Adipocyte (in vitro differentiated cells): ENCODE data around the gene SVBP.
A peak's percentile ranks its signal among the peaks of the same experiment; 100 is the strongest.

Experiments used
- DNase-seq: peaks from one replicate; pipeline ENCODE4 v3.0.0-alpha.2; 2015; ENCODE audit warnings: low read depth
- H3K27me3 ChIP-seq: replicated peaks from 2 replicates; pipeline ENCODE4 v1.7.0; 2013; ENCODE audit warnings: mild to moderate bottlenecking, low read length, moderate library complexity; ENCODE audit not compliant: control insufficient read depth, insufficient read depth
- H3K36me3 ChIP-seq: 2 replicates; pipeline ENCODE4 v1.7.0; 2013; ENCODE audit warnings: low read length, mild to moderate bottlenecking, moderate library complexity; ENCODE audit not compliant: control insufficient read depth, insufficient read depth, severe bottlenecking
- H3K4me1 ChIP-seq: 2 replicates; pipeline ENCODE4 v1.7.0; 2013; ENCODE audit warnings: mild to moderate bottlenecking, low read length, moderate library complexity; ENCODE audit not compliant: control insufficient read depth, insufficient read depth
- H3K4me3 ChIP-seq: 2 replicates; pipeline ENCODE4 v1.7.0; 2013; ENCODE audit warnings: mild to moderate bottlenecking, low read length, moderate library complexity
- H3K9ac ChIP-seq: 2 replicates; pipeline ENCODE4 v1.7.0; 2013; ENCODE audit warnings: mild to moderate bottlenecking, low read length, moderate library complexity
- H3K9me3 ChIP-seq: 2 replicates; pipeline ENCODE4 v1.7.0; 2013; ENCODE audit warnings: mild to moderate bottlenecking, low read length, moderate library complexity; ENCODE audit not compliant: control insufficient read depth

SVBP gene

DNA sequence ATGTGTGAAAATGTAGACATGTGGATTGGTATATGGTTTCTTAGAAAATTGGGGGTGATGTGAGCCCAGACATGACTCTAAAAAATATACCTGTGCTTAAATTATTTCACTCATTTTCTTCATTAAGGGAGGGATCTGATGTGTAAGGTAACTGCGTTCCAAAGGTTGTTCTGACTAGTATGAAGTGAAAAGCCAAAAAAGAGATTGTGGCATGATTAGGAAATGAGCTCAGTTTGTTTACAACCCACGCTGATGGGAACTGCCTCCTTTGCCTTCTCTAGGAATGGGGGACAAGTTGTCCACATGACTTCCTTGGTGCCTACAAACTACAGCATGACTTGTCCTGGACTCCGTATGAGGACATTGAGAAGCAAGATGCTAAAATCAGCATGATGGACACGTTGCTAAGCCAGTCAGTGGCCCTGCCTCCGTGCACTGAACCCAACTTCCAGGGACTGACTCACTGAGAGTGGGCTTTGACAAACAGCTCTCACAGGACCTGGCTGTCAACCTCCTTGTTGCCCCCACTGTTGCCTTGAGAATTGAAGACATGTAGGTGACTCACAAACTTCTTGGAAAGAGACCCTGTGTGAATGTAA is 42.2 kb downstream of the SVBP start:
- Histone ChIP-seq H3K9ac (no peak overlapping the region), H3K27me3 (no peaks in the 10 kb centered on the region), H3K36me3 (peaks cover 57% of the 10 kb centered on the region), H3K4me1 (no peaks in the 10 kb centered on the region), H3K4me3 (no peak overlapping the region), H3K9me3 (no peaks in the 10 kb centered on the region)
- DNase-seq, result no peak

DNA sequence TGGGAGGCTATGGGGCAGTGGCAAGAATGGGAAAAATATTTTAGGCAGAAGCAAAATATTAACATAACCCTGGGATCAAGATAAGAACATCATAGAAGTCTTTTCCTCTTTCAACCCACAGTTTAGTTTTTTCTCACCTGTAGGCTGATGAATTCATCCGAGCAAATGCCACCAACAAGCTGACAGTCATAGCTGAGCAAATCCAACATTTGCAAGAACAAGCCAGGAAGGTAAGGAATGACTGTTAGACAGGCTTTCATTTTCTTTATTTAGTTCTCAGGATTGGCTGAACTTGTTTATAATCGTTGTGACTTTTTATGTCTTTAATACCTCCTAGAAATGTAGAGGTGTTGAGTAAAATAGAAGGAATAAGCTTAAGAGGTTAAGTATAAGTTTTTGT is 43.8 kb downstream of the SVBP start:
- DNase-seq, result no peak
- Histone ChIP-seq H3K9me3 (no peaks in the 10 kb centered on the region), H3K4me3 (no peak overlapping the region), H3K9ac (no peak overlapping the region), H3K4me1 (peaks cover under 1% of the 10 kb centered on the region), H3K36me3 (peaks cover 50% of the 10 kb centered on the region), H3K27me3 (no peaks in the 10 kb centered on the region)

DNA sequence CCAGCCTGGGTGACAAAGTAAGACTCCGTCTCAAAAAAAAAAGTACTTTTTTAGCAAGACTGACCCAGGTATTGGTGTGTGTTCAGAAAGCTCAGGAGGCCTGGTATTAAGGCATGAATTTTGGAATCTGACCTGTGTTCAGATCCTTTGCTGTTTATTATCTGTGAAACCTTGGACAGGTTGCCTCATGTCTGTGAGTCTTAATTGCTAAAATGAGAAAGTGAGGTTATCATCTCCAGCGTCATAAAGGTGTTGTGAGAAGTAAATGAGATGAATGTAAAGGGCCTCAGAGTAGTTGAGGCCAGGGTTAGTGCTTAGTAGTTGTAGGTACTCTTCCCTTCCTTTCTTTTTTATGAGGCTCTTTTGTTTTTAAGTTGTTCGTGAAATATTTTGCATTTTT is 47.4 kb downstream of the SVBP start:
- H3K27me3 ChIP-seq, result no peaks in the 10 kb centered on the region
- no peak overlapping the region for H3K4me3 ChIP-seq
- H3K4me1 ChIP-seq, result peaks cover 11% of the 10 kb centered on the region
- no peak for DNase-seq
- no peak overlapping the region for H3K9ac ChIP-seq
- peaks cover 17% of the 10 kb centered on the region for H3K36me3 ChIP-seq
- H3K9me3 ChIP-seq, result no peaks in the 10 kb centered on the region

DNA sequence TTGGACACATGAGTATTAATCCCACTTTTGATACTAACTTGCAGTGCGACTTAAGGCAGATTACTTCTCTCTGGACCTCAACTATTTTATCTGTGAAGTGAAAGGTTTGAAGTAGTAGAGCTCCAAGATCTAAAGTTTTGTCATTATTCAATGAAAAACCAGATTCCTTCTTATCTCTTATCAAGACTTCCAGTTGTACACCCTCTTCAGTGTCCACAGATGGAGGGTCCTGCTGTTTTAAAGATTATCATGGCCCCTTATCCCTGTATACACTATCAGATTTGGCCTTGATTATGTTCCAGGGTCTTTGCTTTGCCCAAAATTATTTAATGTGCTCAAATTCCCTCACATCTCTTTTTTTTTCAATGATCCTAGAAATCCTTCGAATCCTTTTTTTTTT is 49.0 kb downstream of the SVBP start:
- H3K36me3 ChIP-seq, result peaks cover under 1% of the 10 kb centered on the region
- H3K4me3 ChIP-seq, result peak overlapping the region; percentile 88
- peak overlapping the region; percentile 96 for H3K9ac ChIP-seq
- no peaks in the 10 kb centered on the region for H3K27me3 ChIP-seq
- H3K4me1 ChIP-seq, result peaks cover 16% of the 10 kb centered on the region
- H3K9me3 ChIP-seq, result no peaks in the 10 kb centered on the region
- no peak for DNase-seq

DNA sequence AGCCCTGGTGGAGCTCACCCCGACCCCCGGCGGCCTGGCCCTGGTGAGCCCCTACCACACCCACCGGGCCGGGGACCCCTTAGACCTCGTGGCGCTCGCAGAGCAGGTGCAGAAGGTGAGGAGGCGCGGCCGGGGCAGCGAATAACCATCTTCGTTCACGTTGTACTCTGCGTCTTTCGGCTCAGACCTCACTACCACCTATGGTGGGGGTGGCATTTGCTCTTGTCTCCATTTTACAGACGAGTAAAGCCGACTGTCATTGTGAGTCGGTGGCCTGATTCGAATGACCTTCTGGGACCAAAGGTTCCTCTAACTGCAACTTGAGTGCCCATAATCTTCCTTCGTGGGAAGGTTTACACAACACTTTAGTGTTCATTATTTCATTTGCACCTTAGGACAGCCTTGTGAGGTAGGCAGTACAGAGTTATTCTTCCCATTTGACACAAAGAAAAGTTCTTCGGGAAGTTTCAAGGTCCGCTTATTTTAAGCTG is 49.6 kb downstream of the SVBP start:
- H3K9ac ChIP-seq, result peak overlapping the region; percentile 96
- H3K36me3 ChIP-seq, result no peaks in the 10 kb centered on the region
- H3K4me1 ChIP-seq, result peaks cover 16% of the 10 kb centered on the region
- H3K4me3 ChIP-seq, result peak overlapping the region; percentile 88
- no peak for DNase-seq
- no peaks in the 10 kb centered on the region for H3K27me3 ChIP-seq
- H3K9me3 ChIP-seq, result no peaks in the 10 kb centered on the region

DNA sequence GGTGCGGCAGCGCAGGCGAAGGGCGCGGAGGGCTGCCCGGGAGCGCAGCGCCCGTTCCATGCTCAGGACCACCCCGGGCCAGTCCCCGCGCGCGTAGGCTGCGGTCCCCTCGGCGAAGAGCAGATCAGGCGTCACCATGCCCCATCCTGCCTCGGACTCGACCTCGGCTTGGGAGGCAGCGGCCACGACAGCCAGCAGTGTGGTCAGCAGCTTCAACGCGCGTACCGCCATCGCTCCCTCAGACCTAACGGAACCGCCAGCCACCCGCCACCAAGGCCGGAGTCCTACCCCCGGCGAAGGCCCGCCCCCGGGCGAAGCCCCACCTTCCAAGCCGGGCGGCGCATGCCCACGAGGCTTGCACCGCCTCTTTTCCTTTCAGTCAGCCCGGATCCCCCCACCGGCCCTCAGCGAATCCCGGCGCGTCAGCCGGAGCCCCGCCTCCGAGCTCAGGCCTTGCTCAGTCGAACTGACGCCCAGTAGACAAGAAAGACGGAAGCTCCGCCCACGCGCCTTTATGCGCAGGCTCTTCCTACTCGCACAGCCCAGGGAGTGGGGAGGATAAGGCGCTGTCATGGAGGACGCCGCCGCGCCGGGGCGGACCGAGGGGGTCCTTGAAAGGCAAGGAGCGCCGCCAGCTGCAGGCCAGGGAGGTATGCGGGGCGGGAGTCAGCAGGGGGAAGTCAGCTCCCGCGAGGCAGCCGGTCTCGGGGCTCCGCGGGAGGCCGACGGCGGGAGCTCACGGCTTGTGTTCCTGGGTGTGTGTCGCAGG is 50.3 kb downstream of the SVBP start, which contains the start of the genes C1orf50 and P3H1:
Gene C1orf50 (plus strand): TSS at position 509 of the 769 bp plus-strand sequence. CDS start 63 bp downstream, at position 572.
Gene P3H1 (minus strand): TSS at position 288 of the 769 bp plus-strand sequence. CDS start 57 bp downstream, at position 231.
- H3K27me3 ChIP-seq, result no peaks in the 10 kb centered on the region
- peak within 1 kb of the TSS; percentile 88 for H3K4me3 ChIP-seq
- DNase-seq, result peak; percentile 100
- peaks cover 16% of the 10 kb centered on the region for H3K4me1 ChIP-seq
- H3K36me3 ChIP-seq, result peaks cover 5% of the 10 kb centered on the region
- no peaks in the 10 kb centered on the region for H3K9me3 ChIP-seq
- H3K9ac ChIP-seq, result peak within 1 kb of the TSS; percentile 96

DNA sequence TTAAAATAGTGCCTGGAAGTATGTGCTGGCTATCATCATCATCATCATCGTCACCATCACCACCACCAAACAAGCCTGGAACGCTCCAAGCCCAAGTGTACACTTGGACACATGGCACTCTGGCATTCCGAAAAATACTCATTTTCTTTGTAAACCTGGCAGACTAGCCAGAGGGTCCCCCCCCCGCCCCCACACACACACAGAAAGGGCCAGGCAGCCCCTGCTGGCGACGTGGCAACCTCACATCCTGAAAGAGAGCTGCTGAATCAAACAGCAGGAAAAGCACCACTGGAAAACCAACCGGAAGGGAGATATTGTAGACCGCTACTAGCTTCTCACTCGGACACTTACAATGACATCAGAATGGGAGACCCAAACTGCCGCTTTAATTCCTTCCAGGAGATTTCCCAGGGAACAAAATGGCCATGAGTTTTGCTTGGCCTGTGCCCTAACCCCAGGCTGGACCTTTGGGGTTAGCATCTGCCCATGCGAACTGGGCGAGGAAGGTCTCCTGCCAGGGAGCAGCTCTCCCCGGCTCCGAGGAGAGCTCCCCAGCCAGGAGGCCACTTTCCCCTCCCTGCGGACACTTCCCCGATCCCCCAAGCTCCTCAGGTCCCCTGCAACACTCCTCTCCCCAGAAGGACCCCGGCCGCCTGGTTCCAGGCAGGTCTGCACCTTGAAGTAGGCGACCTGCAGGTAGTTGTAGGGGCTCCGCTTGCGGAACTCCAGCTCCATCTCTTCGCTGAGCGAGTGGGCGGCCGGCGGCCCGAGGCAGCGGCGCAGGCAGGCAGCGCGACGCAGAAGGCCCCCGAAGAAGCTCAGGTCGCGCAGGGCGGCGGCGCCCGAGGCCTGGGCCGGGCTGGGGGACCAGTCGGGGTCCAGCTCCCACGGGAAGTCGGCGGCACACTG is 51.1 kb downstream of the SVBP start:
- Histone ChIP-seq H3K27me3 (no peaks in the 10 kb centered on the region), H3K9me3 (no peaks in the 10 kb centered on the region), H3K4me3 (peak overlapping the region; percentile 88), H3K4me1 (peaks cover 16% of the 10 kb centered on the region), H3K36me3 (peaks cover 13% of the 10 kb centered on the region), H3K9ac (peak overlapping the region; percentile 96)
- DNase-seq, result peak; percentile 89

DNA sequence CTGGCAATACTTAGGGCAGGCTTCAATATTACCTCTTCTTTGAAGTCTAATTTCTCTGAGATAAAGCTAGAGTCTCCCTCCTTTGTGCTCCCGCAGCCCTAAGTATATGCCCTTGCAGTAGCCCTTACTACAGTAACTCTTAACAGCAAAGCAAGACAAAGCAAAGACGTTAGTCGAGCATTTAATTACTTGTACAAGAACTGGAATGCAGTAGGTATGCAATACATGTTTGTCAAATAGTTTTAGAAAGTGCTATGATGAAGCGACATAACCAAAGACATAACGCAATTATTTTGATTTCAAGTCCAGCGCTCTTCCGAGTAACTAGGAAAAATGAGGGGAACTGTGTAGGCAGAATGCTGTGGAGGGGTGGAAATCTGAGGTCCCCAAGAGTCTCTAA is 51.9 kb downstream of the SVBP start:
- H3K9me3 ChIP-seq, result no peaks in the 10 kb centered on the region
- peak; percentile 51 for DNase-seq
- peaks cover 14% of the 10 kb centered on the region for H3K36me3 ChIP-seq
- H3K4me1 ChIP-seq, result peaks cover 16% of the 10 kb centered on the region
- H3K4me3 ChIP-seq, result peak overlapping the region; percentile 88
- H3K27me3 ChIP-seq, result no peaks in the 10 kb centered on the region
- H3K9ac ChIP-seq, result peak overlapping the region; percentile 96

DNA sequence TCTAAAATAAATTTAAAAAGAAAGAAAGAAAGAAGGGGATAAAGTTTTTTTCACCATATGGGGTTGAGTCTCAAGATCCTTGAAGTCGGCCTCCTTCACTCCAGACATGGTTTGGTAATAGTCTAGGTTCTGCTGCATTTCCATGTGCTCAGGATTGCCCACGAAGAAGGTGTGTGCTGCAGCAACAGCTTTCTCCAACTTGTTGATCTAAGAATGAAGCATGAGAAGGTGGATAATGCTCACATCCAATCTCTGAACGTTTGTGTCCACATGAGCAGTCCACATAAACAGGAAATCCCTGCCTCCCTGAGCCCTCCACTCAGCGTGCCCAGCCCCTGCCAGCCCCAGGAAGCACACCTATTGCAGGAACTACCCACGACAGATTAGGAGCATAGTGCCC is 54.9 kb downstream of the SVBP start:
- Histone ChIP-seq H3K27me3 (no peaks in the 10 kb centered on the region), H3K9me3 (no peaks in the 10 kb centered on the region), H3K4me1 (peaks cover 9% of the 10 kb centered on the region), H3K9ac (no peak overlapping the region), H3K36me3 (peaks cover 42% of the 10 kb centered on the region), H3K4me3 (no peak overlapping the region)
- DNase-seq, result no peak

DNA sequence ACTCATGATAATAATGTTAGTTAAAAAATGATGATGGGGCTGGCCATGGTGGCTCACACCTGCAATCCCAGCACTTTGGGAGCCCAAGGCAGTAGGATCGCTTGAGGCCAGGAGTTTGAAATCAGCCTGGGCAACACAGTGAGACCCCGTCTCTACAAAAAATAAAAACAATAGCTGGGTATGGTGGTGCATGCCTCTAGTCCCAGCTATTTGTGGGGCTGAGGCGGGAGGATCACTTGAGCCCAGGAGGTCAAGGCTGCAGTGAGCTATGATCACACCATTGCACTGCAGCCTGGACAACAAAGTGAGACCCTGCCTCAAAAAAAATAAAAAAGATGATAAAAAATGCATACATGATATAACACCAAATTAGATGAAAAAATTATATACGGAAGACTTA is 55.6 kb downstream of the SVBP start:
- Histone ChIP-seq H3K4me3 (no peak overlapping the region), H3K9ac (no peak overlapping the region), H3K36me3 (peaks cover 48% of the 10 kb centered on the region), H3K9me3 (no peaks in the 10 kb centered on the region), H3K4me1 (peaks cover 9% of the 10 kb centered on the region), H3K27me3 (no peaks in the 10 kb centered on the region)
- DNase-seq, result no peak

DNA sequence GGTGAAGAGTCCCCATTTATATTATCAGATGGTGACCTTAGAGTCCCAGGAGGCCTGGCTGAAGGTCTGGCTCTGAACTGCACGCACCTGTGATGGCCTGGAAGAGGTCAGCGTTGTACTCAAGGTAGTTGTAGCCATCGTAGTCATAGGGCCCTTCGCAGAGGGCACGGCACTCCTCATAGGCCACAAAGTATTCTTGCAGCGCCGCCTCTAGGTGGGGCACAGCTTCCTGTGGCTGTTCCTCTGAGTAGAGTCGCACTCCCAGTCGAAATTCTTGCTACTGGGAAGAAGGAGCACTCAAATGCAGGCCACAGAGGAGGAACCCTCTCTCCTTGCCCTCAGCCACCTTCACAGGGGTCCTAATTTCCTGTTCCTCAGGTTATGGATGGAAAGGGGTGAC is 58.1 kb downstream of the SVBP start:
- peaks cover 72% of the 10 kb centered on the region for H3K36me3 ChIP-seq
- H3K27me3 ChIP-seq, result no peaks in the 10 kb centered on the region
- no peak overlapping the region for H3K4me3 ChIP-seq
- no peaks in the 10 kb centered on the region for H3K9me3 ChIP-seq
- no peak for DNase-seq
- H3K9ac ChIP-seq, result no peak overlapping the region
- H3K4me1 ChIP-seq, result peaks cover under 1% of the 10 kb centered on the region
